ENCODE data around the gene CFP.

CFP gene

DNA sequence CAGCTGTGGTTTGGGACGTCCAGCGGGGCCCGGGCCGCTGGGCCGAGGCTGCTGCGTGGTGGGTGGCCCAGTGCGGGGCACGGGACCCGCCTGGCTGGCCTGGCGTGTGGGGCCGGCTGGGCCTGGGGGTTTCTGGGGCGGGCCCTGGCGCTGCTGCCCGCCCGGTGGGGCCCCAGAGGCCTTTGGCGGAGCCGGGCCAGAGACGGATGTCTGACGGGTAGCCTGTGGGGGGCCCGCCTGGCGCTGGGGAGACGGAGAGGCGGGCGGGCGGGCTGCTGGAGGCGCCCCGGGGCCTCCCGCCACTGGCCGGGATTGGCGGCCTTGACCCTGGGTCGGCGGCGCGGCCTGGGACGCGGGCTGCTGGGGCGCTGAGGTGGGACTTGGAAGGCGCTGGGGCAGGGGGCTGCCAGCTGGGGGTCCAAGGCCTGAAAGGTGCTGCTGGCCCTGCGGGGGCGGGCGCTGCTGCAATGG lies 55.6 kb downstream of the CFP start:
- no peak for DNase-seq (ENCODE audit: low read depth)

DNA sequence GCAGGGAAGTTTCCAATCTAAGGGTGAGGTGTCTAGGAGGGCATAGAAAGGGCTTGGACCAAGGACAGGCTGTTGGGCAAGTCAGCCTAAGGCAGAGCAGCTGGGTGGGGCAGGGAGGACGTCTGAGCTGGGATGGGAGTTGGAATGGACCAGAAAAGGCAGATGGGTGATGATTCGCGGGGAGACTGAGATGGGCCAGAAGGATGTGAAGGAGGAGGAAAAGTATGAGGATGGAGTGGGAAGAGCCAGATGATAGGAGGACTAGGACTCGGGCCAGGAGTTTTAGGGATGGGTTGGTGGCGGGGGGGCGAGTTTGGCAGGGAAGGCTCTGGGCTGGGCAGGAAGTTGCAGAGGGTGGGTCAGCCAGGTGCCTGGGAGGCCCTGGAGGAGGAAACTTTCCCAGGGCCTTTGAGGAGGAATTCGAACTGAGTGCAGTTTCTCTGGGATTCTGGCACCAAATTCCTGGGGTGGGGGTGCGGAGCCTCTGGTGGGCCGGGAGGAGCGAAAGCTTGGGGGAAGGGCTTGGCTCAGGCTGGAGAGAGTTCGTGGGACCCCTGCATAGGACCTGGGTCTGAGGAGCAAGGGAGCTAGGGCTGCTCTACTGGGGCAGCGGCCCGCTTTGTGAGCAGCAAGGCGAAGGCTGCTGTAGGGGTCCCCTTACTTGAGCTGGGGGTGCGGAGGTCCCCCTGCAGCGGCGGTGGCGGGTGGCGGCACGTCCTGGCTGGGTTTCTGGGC lies 56.2 kb downstream of the CFP start:
- no peak for DNase-seq (ENCODE audit: low read depth)

Measured in activated T-helper 1 cell treated with Interleukin-2 at 50 U/mL for 16 hours (primary cell).